ENCODE results near the gene RPGRIP1L. TPM values are rescaled to one million over a fixed set of nuclear protein-coding genes. Genes with fewer than 3 reads are reported as not detected.

RPGRIP1L gene
- total RNA-seq, 1 experiment from 2014 or later, result 19.8 TPM

- Histone ChIP-seq H3K9me3 (ENCODE audit: low read depth, low read length, poor library complexity, severe bottlenecking) (peaks cover 12% of the 10 kb centered on the region), H3K4me3 (ENCODE audit: low read depth, low read length, poor library complexity, severe bottlenecking) (no peak overlapping the region), H3K36me3 (ENCODE audit: insufficient read depth, low read length, poor library complexity, severe bottlenecking) (no peaks in the 10 kb centered on the region), H3K4me1 (ENCODE audit: insufficient read depth, low read length, poor library complexity, severe bottlenecking) (no peaks in the 10 kb centered on the region), H3K27me3 (replicated peaks; ENCODE audit: insufficient read depth, low read depth, low read length, poor library complexity) (no peaks in the 10 kb centered on the region), H3K27ac (ENCODE audit: low read depth, low read length, poor library complexity, severe bottlenecking) (no peak overlapping the region)
- ChIA-PET POLR2A (ENCODE audit: low non-redundant PET) (no interaction called here), CTCF (no interaction called here)
- TF ChIP-seq, protein P1, sequence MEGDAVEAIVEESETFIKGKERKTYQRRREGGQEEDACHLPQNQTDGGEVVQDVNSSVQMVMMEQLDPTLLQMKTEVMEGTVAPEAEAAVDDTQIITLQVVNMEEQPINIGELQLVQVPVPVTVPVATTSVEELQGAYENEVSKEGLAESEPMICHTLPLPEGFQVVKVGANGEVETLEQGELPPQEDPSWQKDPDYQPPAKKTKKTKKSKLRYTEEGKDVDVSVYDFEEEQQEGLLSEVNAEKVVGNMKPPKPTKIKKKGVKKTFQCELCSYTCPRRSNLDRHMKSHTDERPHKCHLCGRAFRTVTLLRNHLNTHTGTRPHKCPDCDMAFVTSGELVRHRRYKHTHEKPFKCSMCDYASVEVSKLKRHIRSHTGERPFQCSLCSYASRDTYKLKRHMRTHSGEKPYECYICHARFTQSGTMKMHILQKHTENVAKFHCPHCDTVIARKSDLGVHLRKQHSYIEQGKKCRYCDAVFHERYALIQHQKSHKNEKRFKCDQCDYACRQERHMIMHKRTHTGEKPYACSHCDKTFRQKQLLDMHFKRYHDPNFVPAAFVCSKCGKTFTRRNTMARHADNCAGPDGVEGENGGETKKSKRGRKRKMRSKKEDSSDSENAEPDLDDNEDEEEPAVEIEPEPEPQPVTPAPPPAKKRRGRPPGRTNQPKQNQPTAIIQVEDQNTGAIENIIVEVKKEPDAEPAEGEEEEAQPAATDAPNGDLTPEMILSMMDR (conservative IDR thresholded peaks at IDR 0.05; ENCODE audit: low read depth, low read length), result no peak
- TF ChIP-seq EZH2 (IDR thresholded peaks at IDR 0.05; ENCODE audit: borderline replicate concordance, low read depth, low read length, poor library complexity, severe bottlenecking), result no peak
- DNase-seq (ENCODE audit: low spot score), result no peak
- BruUV-seq (replicated peaks), result no TSS peak
- intact Hi-C loops (cut with micrococcal nuclease; ENCODE audit: unreplicated experiment), result no loop called here
These were observed 61.6 kb downstream of the RPGRIP1L start for GRCh38 chr16:53642094-53642493.

GRCh38 chr16:53636978-53637377 is 66.7 kb downstream of the RPGRIP1L start:
- Histone ChIP-seq H3K4me1 (ENCODE audit: insufficient read depth, low read length, poor library complexity, severe bottlenecking) (no peaks in the 10 kb centered on the region), H3K4me3 (ENCODE audit: low read depth, low read length, poor library complexity, severe bottlenecking) (no peak overlapping the region), H3K27me3 (replicated peaks; ENCODE audit: insufficient read depth, low read depth, low read length, poor library complexity) (no peaks in the 10 kb centered on the region), H3K9me3 (ENCODE audit: low read depth, low read length, poor library complexity, severe bottlenecking) (no peaks in the 10 kb centered on the region), H3K36me3 (ENCODE audit: insufficient read depth, low read length, poor library complexity, severe bottlenecking) (no peaks in the 10 kb centered on the region), H3K27ac (ENCODE audit: low read depth, low read length, poor library complexity, severe bottlenecking) (no peak overlapping the region)
- DNase-seq (ENCODE audit: low spot score), result no peak
- intact Hi-C loops (cut with micrococcal nuclease; ENCODE audit: unreplicated experiment), result no loop called here
- TF ChIP-seq, protein P1 (conservative IDR thresholded peaks at IDR 0.05; ENCODE audit: low read depth, low read length), result no peak
- no peak for TF ChIP-seq EZH2 (IDR thresholded peaks at IDR 0.05; ENCODE audit: borderline replicate concordance, low read depth, low read length, poor library complexity, severe bottlenecking)
- ChIA-PET POLR2A (ENCODE audit: low non-redundant PET) (no interaction called here), CTCF (no interaction called here)
- BruUV-seq (replicated peaks), result no TSS peak

- H3K36me3 ChIP-seq (ENCODE audit: insufficient read depth, low read length, poor library complexity, severe bottlenecking), result no peaks in the 10 kb centered on the region
- H3K27ac ChIP-seq (ENCODE audit: low read depth, low read length, poor library complexity, severe bottlenecking), result no peak overlapping the region
- ChIA-PET CTCF (no interaction called here), POLR2A (ENCODE audit: low non-redundant PET) (no interaction called here)
- H3K4me1 ChIP-seq (ENCODE audit: insufficient read depth, low read length, poor library complexity, severe bottlenecking), result no peaks in the 10 kb centered on the region
- BruUV-seq (replicated peaks), result no TSS peak
- no peaks in the 10 kb centered on the region for H3K9me3 ChIP-seq (ENCODE audit: low read depth, low read length, poor library complexity, severe bottlenecking)
- DNase-seq (ENCODE audit: low spot score), result no peak
- no peaks in the 10 kb centered on the region for H3K27me3 ChIP-seq (replicated peaks; ENCODE audit: insufficient read depth, low read depth, low read length, poor library complexity)
- intact Hi-C loops (cut with micrococcal nuclease; ENCODE audit: unreplicated experiment), result no loop called here
- H3K4me3 ChIP-seq (ENCODE audit: low read depth, low read length, poor library complexity, severe bottlenecking), result no peak overlapping the region
- TF ChIP-seq, protein P1 (conservative IDR thresholded peaks at IDR 0.05; ENCODE audit: low read depth, low read length), result no peak
- no peak for TF ChIP-seq EZH2 (IDR thresholded peaks at IDR 0.05; ENCODE audit: borderline replicate concordance, low read depth, low read length, poor library complexity, severe bottlenecking)
These were observed 71.1 kb downstream of the RPGRIP1L start for GRCh38 chr16:53632526-53632925.

Data from A673 (cell line).